Measurements from ENCODE around the gene CLEC11A.

- TF ChIP-seq TARDBP (IDR thresholded peaks at IDR 0.05) (no peak), SP1 (IDR thresholded peaks at IDR 0.05) (no peak), FOXM1 (IDR thresholded peaks at IDR 0.05; ENCODE audit: borderline replicate concordance) (no peak), SUZ12 (IDR thresholded peaks at IDR 0.05) (no peak), FOXA1 (IDR thresholded peaks at IDR 0.05) (no peak), NFRKB (IDR thresholded peaks at IDR 0.05) (no peak), HDGF (IDR thresholded peaks at IDR 0.05; ENCODE audit: borderline replicate concordance) (no peak), BHLHE40 (IDR thresholded peaks at IDR 0.05; ENCODE audit: borderline replicate concordance) (no peak), FOXK2 (IDR thresholded peaks at IDR 0.05) (no peak), ARNT (IDR thresholded peaks at IDR 0.05) (no peak)
Measured at GRCh38 chr19:50729894-50730293, 6.7 kb downstream of the CLEC11A start.

All from HEK293T (cell line).